Cardiac muscle cell (in vitro differentiated cells and primary cell): Measurements from ENCODE around the gene FABP7. TPM values are rescaled to one million over a fixed set of nuclear protein-coding genes. Genes with fewer than 3 reads are reported as not detected.

ENCODE experiments used
- DNase-seq, 2 donors: peaks; one replicate each; pipeline versions ENCODE4 v3.0.0 to v3.0.0-alpha.2; 2010 to 2017; ENCODE audit warnings: low read depth in 1 of 2, low spot score in 1 of 2
- H3K27ac ChIP-seq: fragments of 200-600 bp; sonication (generic); 2 replicates; pipeline ENCODE4 v1.5.1; 2016
- H3K27me3 ChIP-seq: fragments of 200-600 bp; sonication (generic); 2 replicates; pipeline ENCODE4 v1.6.0; 2016; ENCODE audit warnings: control low read depth
- H3K36me3 ChIP-seq: fragments of 200-600 bp; sonication (generic); 2 replicates; pipeline ENCODE4 v1.5.1; 2016; ENCODE audit warnings: control low read depth
- H3K4me1 ChIP-seq: fragments of 200-600 bp; sonication (generic); 2 replicates; pipeline ENCODE4 v1.8.1; 2017; ENCODE audit warnings: low read depth, mild to moderate bottlenecking, mixed run types
- H3K4me3 ChIP-seq: fragments of 200-600 bp; sonication (generic); 2 replicates; pipeline ENCODE4 v1.5.1; 2016; ENCODE audit warnings: mild to moderate bottlenecking
- H3K9me3 ChIP-seq: fragments of 200-600 bp; sonication (generic); 2 replicates; pipeline ENCODE4 v1.5.1; 2017; ENCODE audit warnings: low read depth, mild to moderate bottlenecking, control low read depth
- polyA plus RNA-seq: library from polyadenylated mRNA; unstranded; fragments of >200 nt; fragmentation: Nextera tagmentation; extraction: Ambion mirVana; gene quantifications from 2 replicates; pipeline ENCODE4 v1.2.1, GENCODE V29; 2016
- total RNA-seq: library from RNA; depleted of rRNA; stranded (reverse); fragments of >200 nt; gene quantifications from 2 replicates; pipeline ENCODE4 v1.2.3, GENCODE V29; 2016
- TF ChIP-seq, protein P1 (sequence below): IDR thresholded peaks from 2 replicates; pipeline ENCODE4 v1.5.1; 2012; ENCODE audit warnings: low read depth, mild to moderate bottlenecking, low read length

The FABP7 gene
- total and polyA plus RNA-seq, 2 experiments from 2014 or later: 2.2 to 6.4 TPM

DNA sequence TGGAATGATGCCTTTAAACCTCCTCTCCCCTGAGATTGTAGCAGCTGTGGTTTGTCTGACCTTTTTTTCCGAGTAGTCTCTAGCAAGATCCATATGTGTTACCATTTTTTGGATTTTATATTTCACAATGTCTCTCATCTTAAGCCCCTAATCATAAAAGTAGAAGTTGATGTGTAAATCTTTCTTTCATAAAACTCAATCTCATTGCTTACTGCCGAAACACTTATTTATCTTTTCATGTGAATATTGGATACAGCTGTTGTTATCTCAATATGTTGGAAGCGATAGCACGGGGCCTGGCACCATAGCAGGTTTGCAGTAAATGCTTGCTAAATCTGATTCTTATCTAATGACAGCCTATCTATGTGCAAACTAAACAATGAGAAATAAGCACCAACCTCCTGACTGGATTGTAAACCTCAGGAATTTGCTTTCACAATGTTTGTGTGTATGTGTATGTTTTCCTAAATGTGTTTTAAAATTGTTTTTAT is 23.7 kb downstream of the FABP7 start:
- H3K4me3 ChIP-seq: no peak overlapping the region
- H3K9me3 ChIP-seq: no peaks in the 10 kb centered on the region
- H3K36me3 ChIP-seq: peaks cover 3% of the 10 kb centered on the region
- DNase-seq: peak in 1 of 2 donors; percentile 69
- no peaks in the 10 kb centered on the region for H3K27me3 ChIP-seq
- H3K4me1 ChIP-seq: peaks cover 7% of the 10 kb centered on the region
- TF ChIP-seq, protein P1, sequence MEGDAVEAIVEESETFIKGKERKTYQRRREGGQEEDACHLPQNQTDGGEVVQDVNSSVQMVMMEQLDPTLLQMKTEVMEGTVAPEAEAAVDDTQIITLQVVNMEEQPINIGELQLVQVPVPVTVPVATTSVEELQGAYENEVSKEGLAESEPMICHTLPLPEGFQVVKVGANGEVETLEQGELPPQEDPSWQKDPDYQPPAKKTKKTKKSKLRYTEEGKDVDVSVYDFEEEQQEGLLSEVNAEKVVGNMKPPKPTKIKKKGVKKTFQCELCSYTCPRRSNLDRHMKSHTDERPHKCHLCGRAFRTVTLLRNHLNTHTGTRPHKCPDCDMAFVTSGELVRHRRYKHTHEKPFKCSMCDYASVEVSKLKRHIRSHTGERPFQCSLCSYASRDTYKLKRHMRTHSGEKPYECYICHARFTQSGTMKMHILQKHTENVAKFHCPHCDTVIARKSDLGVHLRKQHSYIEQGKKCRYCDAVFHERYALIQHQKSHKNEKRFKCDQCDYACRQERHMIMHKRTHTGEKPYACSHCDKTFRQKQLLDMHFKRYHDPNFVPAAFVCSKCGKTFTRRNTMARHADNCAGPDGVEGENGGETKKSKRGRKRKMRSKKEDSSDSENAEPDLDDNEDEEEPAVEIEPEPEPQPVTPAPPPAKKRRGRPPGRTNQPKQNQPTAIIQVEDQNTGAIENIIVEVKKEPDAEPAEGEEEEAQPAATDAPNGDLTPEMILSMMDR: no peak
- H3K27ac ChIP-seq: no peak overlapping the region

DNA sequence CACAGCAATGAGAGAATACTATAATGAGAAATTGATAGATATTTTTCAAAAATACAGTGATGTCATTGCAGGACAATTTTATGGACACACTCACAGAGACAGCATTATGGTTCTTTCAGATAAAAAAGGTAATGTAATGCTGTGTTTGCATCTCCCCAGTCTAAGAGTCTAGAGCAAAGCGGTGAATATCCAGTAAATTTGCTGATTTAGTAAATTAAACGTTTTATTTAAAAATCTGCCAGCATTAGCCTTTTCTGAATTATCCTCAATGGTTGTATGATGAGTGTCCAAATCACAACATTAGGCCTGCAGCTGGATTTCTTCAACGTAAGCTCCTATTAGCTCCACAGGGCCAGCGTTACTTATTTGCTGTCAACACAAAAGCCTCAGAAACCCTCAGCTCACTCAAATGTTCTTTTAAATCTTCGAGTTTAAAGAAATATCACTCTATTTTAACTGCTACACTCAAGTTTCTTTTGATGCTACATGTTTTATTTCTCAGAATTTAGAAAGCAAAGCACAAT is 25.5 kb downstream of the FABP7 start:
- H3K36me3 ChIP-seq: peaks cover 3% of the 10 kb centered on the region

DNA sequence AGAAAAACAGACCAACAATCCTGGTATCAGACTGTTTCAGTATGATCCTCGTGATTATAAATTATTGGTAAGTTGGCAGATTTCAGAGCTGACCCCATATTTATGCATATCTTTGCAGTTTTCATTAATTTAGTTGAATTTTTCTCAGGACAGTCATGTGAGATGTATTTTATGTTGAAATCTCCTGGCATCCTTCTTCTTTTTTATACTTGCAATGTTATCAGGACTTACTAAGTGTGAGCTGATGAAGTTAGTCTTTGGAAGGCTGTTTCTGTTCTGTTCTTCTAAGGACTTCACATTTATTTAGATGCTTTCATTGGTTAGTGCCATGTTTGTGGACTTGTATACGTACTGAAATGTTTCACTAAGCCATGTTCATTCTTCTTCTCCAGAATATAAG is 26.8 kb downstream of the FABP7 start:
- Histone ChIP-seq H3K36me3 (peaks cover 3% of the 10 kb centered on the region), H3K4me1 (no peaks in the 10 kb centered on the region), H3K27ac (no peak overlapping the region), H3K4me3 (no peak overlapping the region), H3K9me3 (no peaks in the 10 kb centered on the region), H3K27me3 (no peaks in the 10 kb centered on the region)
- peak in 1 of 2 donors; percentile 55 for DNase-seq
- TF ChIP-seq, protein P1: no peak

More for the DNA sequence above, 25.5 kb downstream of the FABP7 start:
- H3K27ac ChIP-seq: no peak overlapping the region
- no peak overlapping the region for H3K4me3 ChIP-seq
- no peaks in the 10 kb centered on the region for H3K4me1 ChIP-seq
- H3K27me3 ChIP-seq: no peaks in the 10 kb centered on the region
- TF ChIP-seq, protein P1: no peak
- no peaks in the 10 kb centered on the region for H3K9me3 ChIP-seq
- no peak for DNase-seq

DNA sequence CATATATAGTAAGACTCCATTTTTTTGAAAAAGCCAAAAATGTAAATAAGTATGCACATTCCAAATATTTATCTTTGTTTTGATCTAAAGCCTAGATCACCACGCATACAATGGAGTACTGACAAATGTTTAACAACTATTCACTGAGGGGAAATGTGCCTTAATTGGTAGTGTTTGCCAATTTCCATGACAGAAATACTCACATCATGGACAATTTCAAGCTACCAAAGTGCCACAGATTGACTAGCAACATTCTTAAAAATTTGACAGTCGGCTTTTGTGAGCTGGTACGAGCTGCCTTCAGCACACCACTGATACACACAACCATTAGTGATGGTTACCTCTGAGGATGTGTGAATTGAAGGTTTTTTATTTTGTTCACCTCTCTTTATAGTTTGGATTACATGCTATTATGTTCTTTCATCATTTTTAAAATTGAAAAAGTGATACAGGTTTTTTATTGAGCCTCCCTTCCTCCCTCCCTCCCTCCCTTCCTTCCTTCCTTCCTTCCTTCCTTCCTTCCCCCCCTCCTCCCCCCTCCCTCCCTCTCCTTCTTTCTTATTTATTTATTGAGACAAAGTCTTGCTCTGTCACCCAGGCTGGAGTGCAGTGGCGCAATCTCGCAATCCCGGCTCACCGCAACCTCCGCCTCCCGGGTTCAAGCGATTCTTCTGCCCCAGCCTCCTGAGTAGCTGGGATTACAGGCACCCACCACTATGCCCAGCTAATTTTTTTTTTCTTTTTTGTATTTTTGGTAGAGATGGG is 28.8 kb downstream of the FABP7 start:
- TF ChIP-seq, protein P1: no peak
- Histone ChIP-seq H3K27ac (no peak overlapping the region), H3K4me1 (no peaks in the 10 kb centered on the region), H3K9me3 (no peaks in the 10 kb centered on the region), H3K4me3 (no peak overlapping the region), H3K36me3 (peaks cover 3% of the 10 kb centered on the region), H3K27me3 (no peaks in the 10 kb centered on the region)
- DNase-seq: no peak

DNA sequence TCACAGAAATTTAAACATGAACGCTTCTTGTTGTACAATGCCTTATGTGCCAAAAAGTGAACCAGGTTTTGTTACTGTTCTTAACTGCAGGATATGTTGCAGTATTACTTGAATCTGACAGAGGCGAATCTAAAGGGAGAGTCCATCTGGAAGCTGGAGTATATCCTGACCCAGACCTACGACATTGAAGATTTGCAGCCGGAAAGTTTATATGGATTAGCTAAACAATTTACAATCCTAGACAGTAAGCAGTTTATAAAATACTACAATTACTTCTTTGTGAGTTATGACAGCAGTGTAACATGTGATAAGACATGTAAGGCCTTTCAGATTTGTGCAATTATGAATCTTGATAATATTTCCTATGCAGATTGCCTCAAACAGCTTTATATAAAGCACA is 29.5 kb downstream of the FABP7 start:
- Histone ChIP-seq H3K27me3 (no peaks in the 10 kb centered on the region), H3K27ac (no peak overlapping the region), H3K9me3 (no peaks in the 10 kb centered on the region), H3K4me1 (no peaks in the 10 kb centered on the region), H3K4me3 (no peak overlapping the region), H3K36me3 (peaks cover 3% of the 10 kb centered on the region)
- TF ChIP-seq, protein P1: no peak
- no peak for DNase-seq
